Measurements from ENCODE around the gene HOMER1.
"Not testable (repeated sequence)": the region's sequence is repeated elsewhere in the genome, so short reads cannot be mapped to it uniquely, and the experiment has no call there.

Gene HOMER1

DNA sequence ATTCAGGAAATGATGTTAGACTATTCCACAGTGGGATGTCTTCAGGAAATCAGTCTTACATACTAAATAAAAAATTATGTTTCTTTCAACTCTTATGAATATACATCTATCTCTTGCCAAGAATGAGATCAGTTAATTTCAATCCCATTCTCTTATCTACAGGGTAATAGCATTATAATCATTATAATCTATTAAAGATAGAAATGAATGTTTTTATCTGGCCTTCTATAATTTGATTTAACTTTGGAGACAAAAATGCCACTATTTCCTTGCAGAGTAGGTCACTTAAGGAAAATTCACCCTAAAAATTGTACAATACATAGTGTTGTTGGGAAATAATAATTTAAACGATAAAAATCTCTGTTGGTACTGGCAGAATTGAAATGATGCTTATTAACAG lies 96.4 kb downstream of the HOMER1 start:
- DNase-seq (ENCODE audit: low read depth, low spot score), result no peak

DNA sequence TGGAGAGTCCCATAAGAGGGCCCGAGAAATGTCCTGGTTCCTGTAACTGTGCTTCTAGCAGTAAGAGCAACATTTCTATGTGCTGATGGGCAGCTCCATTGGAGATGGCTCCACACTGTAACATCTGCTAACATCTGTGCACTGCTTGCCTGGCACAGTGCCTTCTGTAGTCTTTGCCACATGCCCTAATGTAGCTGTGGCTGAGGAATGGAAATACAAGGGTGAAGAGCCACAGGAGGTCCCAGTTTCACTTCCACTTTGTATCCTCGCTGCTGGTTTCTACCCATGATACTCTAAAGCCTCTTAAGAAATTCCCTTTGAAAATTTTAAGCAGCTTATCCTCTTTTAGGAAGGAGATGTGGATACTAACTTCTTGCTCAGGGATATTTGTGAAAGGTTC lies 97.4 kb downstream of the HOMER1 start:
- DNase-seq (ENCODE audit: low read depth, low spot score), result no peak

DNA sequence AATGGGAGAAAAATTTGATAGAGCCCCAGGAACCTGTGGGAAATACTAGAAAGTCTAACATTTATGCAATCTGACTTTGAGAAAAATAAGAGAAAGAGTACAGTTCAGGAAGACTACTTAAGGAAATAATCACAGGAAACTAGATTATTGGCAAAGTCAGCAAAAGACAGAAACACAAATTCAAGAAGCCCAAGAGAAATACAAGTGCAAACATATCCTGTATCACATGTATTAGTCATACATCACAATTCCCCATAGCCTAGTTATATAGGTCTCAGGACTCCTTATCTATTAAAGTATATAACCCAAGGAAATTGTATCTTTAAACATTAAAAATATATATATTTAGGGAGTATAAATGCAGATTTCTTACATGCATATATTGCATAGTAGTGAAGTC lies 100.8 kb downstream of the HOMER1 start:
- DNase-seq (ENCODE audit: low read depth, low spot score), result no peak

DNA sequence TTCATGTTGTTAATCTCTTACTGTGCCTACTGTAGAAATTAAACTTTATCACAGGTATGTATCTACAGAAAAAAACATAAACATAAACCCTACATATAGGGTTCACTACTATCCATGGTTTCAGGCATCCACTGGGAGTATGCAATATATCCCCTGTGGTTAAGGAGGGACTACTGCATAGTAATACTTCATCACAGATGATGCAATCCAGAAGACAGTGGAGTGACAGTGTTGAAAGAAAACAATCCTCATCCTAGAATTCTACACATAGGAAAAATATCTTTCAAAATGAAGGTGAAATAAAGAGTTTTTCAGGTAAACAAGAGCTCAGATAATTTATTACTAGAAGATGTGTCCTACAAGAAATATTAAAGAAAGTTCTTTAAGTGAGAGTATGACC lies 105.9 kb downstream of the HOMER1 start:
- no peak for DNase-seq (ENCODE audit: low read depth, low spot score)

DNA sequence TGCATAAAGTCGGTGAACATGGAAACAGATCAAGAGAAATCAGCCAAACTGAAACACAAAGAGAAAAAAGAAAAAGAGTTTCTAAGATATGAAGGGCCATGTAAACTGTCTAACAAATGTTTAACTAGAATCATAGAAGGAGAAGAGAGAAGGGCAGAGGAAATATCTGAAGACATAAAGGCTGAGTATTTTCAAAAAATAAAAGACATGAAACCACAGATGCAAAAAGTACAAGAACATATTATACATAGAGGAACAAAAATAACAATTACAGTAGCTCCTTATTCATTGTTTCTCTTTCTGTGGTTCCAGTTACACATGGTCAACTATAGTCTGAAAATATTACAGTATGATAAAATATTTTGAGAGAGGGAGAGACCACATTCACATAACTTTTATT lies 106.3 kb downstream of the HOMER1 start:
- DNase-seq (ENCODE audit: low read depth, low spot score), result no peak

DNA sequence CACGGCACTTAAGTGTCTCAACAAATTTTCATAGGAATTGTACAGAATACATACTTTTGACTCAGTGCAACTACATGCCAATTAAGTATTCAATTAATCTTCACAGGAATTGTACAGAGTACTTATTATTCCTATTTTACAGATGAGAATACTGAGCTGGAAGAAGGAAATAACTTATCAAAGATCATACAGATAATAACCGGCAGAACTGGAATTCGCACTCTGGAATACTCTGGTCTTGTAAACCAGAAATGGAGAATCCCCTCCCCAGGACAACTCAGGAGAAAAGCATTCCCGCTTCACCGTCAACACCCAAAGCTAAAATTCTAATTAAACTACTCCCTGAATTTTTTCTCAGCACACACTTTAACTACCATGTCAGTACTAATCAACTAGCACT lies 112.7 kb downstream of the HOMER1 start:
- DNase-seq (ENCODE audit: low read depth, low spot score), result no peak

DNA sequence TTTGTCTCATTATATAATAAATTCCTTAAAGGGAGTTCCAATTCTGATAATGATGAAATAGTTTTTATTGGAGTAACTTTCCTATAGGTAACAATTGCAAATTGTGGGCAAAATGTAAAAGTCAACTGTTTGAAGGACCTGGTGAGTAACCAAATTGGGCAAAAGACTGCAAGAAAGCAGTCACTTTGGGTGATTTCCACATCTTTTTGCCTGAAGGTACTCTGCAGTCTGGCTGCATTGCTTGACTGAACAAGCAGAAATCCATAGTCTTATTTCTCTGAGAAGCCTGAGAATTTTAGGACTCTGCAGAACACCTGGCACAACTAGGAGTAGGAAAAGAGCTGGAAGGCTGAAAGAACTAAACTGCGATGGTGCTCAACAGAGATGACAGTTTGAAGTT lies 114.9 kb downstream of the HOMER1 start:
- no peak for DNase-seq (ENCODE audit: low read depth, low spot score)

DNA sequence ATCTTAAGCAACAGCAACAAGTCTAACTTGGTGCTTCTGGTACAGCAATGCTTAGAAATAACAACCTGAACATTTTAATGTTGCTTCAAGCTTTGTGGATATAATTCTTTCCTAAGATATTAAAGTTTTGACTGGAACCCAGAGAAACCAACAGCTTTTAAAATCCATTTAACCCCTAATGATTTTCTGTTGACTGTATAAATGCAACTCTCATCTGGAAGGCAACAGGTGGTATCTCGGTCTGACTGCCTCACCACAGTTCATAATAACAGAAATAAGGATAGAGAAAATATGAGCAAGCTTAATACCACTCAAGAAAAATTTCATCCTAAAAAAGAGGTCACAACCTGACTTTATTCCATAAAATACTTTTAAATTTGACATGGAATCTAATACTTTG lies 116.9 kb downstream of the HOMER1 start:
- no peak for DNase-seq (ENCODE audit: low read depth, low spot score)

DNA sequence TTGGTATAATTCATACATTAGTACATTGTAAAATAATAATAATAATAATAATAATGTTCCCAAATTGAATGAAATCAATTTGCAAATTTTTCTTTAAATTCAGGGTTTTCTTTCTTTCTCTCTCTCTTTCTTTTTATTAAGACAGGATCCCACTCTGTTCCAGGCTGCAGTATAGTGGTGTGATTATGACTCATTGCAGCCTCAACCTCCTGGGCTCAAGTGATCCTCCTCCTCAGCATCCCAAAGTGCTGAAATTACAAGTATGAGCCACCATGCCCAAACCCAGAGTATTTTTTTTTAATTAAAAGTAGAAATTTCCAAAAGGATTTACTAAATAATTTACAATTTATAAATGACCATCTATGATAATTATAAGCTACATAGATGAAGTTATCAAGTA lies 117.7 kb downstream of the HOMER1 start:
- DNase-seq (ENCODE audit: low read depth, low spot score), result no peak

DNA sequence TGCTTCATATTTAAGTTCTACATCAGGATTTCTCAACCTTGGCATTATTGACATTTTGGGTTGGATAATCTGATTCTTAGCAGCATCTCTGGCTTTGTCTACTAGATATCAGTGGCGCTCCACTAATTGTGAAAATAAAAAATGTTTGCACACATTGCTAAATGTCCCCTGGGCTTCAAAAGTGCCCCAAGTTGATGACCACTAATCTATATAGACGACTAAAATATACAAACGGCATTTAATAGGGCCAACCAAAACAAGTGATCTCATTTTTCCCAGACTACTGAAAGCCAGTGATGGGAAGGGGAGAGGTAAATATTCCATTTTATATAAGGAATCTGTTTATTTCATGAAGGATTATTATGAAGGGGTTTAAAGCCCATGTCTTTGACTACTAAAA lies 118.6 kb downstream of the HOMER1 start:
- DNase-seq (ENCODE audit: low read depth, low spot score), result no peak

DNA sequence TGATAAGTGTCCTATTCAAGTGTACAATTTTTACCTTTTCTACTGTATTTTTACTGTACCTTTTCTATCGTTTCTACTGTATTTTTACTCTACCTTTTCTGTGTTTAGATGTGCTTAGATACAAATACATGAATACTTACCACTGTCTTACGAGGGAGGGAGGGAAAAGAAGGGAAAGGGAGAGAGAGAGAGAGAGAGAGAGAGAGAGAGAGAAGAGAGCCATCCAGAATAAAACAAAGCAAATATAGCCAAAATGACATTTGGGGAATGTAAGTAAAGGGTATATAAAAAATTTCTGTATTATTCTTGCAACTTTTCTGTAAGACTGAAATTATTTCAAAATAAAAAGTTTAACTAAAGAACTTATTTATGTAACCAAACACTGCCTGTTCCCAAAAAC lies 121.2 kb downstream of the HOMER1 start:
- no peak for DNase-seq (ENCODE audit: low read depth, low spot score)

DNA sequence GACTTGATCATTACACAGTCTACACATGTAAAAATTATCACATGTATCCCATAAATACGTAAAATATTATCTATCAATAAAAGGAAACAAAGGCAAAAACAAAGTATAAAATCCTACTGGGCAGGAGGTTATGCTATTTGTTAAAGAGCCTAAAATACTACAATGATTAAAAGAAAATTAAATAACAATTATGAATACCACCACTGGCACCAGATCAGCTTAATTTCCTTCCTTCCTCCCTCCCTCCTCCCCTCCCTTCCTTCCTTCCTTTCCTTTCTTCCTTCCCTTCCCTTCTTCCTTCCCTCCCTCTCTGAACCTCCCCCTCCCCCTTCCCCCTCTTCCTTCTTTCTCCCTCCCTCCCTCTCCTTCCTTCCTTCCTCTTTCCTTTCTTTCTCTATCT lies 127.3 kb downstream of the HOMER1 start:
- DNase-seq (ENCODE audit: low read depth, low spot score), result no peak

DNA sequence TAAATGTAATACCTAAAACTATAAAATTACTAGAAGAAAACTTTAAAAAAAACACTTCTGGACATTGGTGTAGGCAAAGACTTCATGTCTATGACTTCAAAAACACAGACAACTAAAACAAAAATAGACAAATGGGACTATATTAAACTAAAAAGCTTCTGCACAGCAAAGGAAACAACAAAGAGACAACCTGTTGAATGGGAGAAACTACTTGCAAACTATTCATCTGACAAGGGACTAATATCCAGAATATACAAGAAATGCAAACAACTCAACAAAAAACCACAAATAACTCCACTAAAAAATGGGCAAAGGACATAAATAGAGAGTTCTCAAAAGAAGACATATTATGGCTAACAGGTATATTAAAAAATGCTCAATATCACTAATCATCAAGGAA lies 128.8 kb downstream of the HOMER1 start:
- DNase-seq (ENCODE audit: low read depth, low spot score), result not testable (repeated sequence)

DNA sequence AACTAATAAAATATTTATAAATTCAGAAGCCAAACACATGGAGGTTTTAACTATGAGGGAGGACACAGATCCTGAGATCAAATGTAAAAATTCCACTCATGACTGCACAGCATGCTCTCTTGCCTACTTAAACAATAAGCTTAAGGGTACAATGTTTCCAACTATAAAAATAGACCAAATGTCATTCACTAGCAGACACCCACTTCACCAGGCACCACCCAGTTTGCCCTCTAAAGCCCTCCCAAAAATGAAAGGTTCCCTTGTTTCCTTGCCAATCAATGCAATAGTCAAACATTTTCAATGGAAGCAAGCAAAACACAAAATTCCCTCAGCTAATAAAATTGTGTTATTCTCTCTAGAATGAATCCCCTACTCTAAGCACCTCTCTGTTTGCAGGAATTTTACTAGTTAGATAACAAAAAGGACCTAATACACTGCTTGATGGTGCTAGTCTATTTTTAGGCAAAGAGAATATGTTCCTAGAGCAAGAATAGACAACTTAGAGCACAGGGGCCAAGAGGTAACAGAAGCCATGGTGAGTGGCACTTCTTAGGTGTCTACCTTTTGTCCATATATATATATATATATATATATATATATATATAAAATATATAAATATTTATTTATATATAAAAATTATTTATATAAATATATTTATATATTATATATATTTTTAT lies 135.3 kb downstream of the HOMER1 start:
- no peak for DNase-seq (ENCODE audit: low read depth, low spot score)

DNA sequence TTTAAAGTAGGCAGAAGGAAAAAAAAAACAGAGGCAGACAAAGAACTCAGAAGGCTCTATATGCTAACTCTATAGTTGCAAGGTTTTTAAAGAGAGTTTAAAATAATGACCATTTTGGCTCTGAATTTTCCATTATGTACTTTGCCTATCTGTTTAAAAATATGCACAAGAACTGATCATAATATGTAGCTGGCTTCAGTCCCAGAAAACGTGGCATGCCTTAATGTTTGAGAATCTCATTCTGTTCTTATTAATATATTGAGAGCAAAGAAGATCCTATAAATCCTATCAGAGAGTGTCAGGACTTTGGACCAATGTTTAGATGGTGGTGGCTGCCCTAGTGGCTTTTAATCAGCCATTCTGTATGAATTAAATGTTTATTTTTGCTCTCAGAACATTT lies 156.5 kb downstream of the HOMER1 start:
- no peak for DNase-seq (ENCODE audit: low read depth, low spot score)

DNA sequence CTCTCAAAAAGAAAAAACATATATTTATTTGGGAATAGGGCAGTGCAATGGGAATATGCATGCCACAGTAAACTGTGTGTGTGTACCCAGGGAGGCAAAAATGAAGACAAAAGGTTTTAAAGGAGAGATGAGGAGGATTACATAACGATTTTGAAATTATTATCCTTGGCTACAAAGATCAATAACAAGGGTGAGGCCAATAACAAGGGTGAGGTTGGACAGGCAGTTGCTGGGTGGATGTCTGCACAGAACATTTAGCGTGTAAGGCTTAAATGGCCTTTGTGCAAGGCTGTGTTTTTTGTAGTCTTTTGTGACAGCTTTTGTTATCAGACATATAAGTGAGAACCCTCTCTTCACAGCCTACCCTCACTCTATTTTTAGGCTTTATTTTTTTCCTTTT lies 164.1 kb downstream of the HOMER1 start:
- no peak for DNase-seq (ENCODE audit: low read depth, low spot score)

DNA sequence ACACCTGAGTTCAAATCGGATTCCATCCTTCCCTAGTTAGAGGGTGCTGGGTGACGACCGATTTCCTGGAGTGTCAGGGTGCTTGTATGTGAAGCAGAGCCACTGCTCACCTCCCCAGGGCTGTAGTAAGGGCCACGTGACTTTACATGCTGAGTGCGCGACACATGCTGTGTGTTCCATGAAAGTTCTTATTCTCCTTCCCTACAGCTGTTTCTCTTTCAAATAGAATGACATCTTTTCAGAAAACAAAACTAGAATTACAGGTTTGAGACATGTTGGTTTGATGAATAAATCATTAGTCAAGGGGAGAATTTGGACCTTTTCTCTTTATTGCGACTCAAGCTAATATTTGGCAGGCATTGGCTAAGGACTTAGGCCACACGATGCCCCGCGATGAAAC lies 164.9 kb downstream of the HOMER1 start:
- no peak for DNase-seq (ENCODE audit: low read depth, low spot score)

DNA sequence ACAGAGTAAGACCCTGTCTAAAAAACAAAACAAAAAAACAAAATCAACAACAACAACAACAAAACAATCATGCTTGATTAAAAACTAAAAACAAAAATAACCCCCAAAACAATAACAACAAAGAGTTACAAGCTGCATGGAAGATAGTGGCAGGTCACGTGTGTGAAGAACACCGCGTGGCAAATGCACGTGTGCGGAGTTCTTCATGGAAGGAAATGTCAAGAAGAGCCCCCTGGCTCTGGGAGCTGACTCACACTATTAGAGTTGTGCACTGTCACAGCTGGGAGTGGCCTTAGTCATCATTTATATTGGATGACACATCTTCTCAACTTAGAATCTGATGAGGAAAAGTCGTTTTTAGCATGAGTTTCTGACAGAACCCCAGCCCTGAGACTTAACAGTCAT lies 167.5 kb downstream of the HOMER1 start:
- DNase-seq (ENCODE audit: low read depth, low spot score), result no peak

DNA sequence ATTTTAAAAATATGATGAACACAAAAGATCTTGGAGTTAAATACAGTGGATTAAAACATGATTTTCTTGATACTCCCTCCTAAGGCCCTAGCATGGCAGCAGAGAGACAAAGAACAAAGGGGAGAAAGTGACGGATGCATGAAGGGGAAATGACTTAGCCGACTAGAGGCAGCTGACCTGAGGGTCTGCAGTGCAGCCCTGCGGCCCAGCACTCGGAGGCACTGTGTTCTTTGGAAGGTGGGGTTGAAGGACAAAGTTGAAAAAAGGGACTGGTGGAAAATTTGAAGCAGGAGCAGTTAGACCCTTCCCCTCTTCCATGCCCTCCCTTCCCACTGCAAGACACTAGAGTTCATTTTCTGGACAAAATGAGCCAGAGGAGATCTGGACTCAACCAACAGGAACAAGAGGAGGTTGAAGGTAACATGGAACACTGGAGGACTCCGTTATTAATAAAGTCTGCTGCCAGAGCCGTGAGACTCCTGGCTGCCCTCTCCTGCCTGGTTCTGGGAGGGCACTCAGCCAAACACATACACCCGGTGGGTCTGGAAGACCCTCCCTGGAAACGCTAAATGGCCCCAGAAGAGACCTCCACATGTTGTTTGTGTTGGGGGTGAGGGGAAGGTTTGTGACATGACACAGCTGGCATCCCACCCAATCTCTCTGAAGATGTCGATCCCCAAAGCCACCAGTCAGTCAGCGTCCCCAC lies 179.9 kb downstream of the HOMER1 start:
- DNase-seq (ENCODE audit: low read depth, low spot score), result no peak

DNA sequence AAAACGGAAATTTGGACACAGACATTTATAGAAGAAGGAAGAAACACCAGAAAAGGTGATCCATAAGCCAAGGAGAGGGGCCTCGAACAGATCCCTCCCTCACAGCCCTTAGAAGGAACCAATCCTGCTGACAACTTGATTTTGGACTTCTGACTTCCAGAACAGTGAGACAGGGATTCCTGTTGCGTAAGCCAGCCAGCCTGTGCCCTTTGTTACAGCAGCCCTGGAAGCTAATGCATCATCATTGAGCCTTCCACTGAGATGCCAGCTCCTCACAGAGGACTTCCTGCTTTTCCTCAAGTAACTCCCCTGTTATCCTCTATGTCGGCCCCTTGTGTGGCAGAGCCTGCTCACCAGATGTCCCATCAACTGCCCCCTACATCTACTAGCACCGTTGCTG lies 183.9 kb downstream of the HOMER1 start:
- DNase-seq (ENCODE audit: low read depth, low spot score), result no peak

DNA sequence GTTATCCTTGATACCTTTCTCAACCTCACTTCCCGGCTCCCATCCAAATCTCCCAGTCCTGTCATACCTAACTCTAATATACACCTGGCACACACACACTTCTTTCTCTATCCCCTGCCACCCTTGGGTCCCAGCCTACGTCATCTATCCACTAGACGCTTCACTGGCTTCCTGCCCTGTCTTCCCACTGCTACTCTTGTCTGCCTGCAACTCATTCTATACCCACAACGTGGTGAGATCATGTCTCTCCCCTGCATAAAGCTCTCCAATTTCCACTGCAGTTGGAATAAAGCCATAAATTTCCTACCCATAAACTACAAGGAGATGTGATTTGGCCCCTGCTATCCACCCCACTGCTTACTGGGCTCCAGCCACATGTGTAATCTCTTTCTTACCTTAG lies 184.5 kb downstream of the HOMER1 start:
- DNase-seq (ENCODE audit: low read depth, low spot score), result no peak

Measured in activated naive CD8-positive, alpha-beta T cell treated with anti-CD3 and anti-CD28 coated beads, Interleukin-2, amount 50 U/mL, for 16 hours (primary cell).